NB4 (cell line): ENCODE results near the gene SLC26A8.

Experiments
- DNase-seq: peaks from one replicate; pipeline ENCODE4 v3.0.0; 2010; ENCODE audit warnings: low read depth
- H3K4me3 ChIP-seq: one replicate; pipeline ENCODE4 v1.5.1; 2011; ENCODE audit warnings: mild to moderate bottlenecking, low read depth, low read length, moderate library complexity
- CTCF ChIP-seq: IDR thresholded peaks from one replicate; pipeline ENCODE4 v1.5.1; 2012; ENCODE audit warnings: low read depth, low read length
- MAX ChIP-seq: IDR thresholded peaks from 2 replicates; pipeline ENCODE4 v1.6.1; 2011; ENCODE audit warnings: low read depth, low read length
- MYC ChIP-seq: IDR thresholded peaks from 2 replicates; pipeline ENCODE4 v1.6.1; 2011; ENCODE audit warnings: low read depth, low read length
- POLR2A ChIP-seq: IDR thresholded peaks from 2 replicates; pipeline ENCODE4 v1.6.1; 2011; ENCODE audit warnings: mild to moderate bottlenecking; ENCODE audit not compliant: insufficient read length; ENCODE audit errors: extremely low read depth

The SLC26A8 gene

DNA sequence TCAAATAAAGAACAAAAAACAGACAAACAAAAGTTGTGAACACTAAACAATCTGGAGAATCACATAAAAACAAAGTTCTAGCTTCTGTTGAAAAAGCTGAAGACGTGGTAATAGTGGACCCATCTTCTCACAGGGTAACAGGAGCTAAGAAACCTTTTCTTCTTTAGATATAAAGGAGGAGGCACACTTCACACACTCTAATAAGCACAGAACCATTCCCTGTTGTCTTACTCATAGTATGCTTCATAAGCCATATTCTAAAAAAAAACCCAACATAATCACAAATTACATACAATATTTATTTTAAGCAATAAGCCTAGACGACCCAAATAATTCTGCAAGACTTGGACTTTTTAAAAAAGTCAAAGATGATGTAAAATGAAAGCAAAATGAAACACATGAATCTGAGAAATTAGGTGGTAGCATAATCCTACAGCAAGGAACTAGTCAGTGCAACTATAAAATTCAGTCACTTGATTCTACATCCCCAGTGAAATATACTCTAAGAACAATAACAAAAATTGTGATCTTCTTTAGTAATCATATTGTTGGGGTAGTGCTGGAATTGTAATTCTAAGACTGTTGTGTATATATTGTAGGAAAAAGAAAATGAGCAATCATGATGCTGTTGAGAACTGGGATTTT is 119.2 kb downstream of the SLC26A8 start:
- no peak for DNase-seq
- H3K4me3 ChIP-seq, result no peak overlapping the region
- no peak for TF ChIP-seq MAX
- TF ChIP-seq MYC, result no peak
- TF ChIP-seq POLR2A, result no peak
- TF ChIP-seq CTCF, result no peak

- TF ChIP-seq CTCF (no peak), POLR2A (no peak), MYC (no peak), MAX (no peak)
- no peak for DNase-seq
- no peak overlapping the region for H3K4me3 ChIP-seq
Observed at GRCh38 chr6:35903679-35904078, 120.8 kb downstream of the SLC26A8 start.

- no peak for DNase-seq
- TF ChIP-seq MYC, result no peak
- TF ChIP-seq POLR2A, result no peak
- TF ChIP-seq MAX, result no peak
- TF ChIP-seq CTCF, result no peak
- H3K4me3 ChIP-seq, result no peak overlapping the region
Observed at GRCh38 chr6:35900448-35900847, 124.0 kb downstream of the SLC26A8 start.

- no peak for TF ChIP-seq CTCF
- TF ChIP-seq MYC, result no peak
- no peak for TF ChIP-seq POLR2A
- TF ChIP-seq MAX, result no peak
- H3K4me3 ChIP-seq, result no peak overlapping the region
- DNase-seq, result no peak
Observed at GRCh38 chr6:35898003-35898402, 126.4 kb downstream of the SLC26A8 start.

- DNase-seq, result no peak
- no peak overlapping the region for H3K4me3 ChIP-seq
- no peak for TF ChIP-seq CTCF
- TF ChIP-seq MAX, result no peak
- no peak for TF ChIP-seq MYC
- no peak for TF ChIP-seq POLR2A
Observed at GRCh38 chr6:35897486-35897885, 127.0 kb downstream of the SLC26A8 start.
